ENCODE results near the gene TAGAP.

DNA sequence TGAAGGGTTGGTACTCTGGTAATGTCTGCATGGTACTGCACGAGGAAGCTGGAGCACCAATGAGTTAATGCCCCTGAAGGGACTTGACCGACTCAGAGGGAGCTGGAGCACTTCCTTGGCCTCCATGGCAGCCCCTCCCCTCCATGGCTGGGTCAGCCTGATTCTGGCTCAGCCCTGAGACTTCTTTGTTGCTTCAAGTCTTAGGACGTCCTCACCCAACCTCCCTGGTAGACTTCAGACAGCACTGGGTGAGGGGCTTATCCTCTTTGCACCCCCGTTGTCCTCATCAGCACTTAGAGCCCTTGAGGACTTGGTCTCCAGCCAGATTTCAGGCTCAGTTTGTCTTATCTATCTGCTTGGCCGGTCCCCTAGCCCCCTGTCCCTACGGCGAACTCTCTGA is 16.4 kb upstream of the TAGAP start:
- TF ChIP-seq CTCF (optimal IDR thresholded peaks at IDR 0.05 in 1 of 3, IDR thresholded peaks at IDR 0.05 in 1 of 3, conservative IDR thresholded peaks at IDR 0.05 in 1 of 3; ENCODE audit: extremely low read depth in 1 of 3, insufficient read depth in 2 of 3, low read length in 3 of 3) (no peak), EZH2 (IDR thresholded peaks at IDR 0.05; ENCODE audit: low read length) (no peak)

Data from keratinocyte (primary cell).